Rectal smooth muscle tissue (tissue), 1 donor: ENCODE results near the gene ABCG1.

Source experiments
- H3K27ac ChIP-seq: one replicate; pipeline ENCODE4 v1.7.0; 2013; ENCODE audit warnings: low read depth, low read length, inconsistent platforms
- H3K27me3 ChIP-seq: one replicate; pipeline ENCODE4 v1.7.0; 2013; ENCODE audit warnings: low read length; ENCODE audit not compliant: control insufficient read depth, insufficient read depth
- H3K36me3 ChIP-seq: one replicate; pipeline ENCODE4 v1.7.0; 2013; ENCODE audit warnings: low read length; ENCODE audit not compliant: control insufficient read depth, insufficient read depth
- H3K4me1 ChIP-seq: one replicate; pipeline ENCODE4 v1.7.0; 2013; ENCODE audit warnings: low read length; ENCODE audit not compliant: control insufficient read depth, insufficient read depth
- H3K4me3 ChIP-seq: one replicate; pipeline ENCODE4 v1.7.0; 2013; ENCODE audit warnings: low read length
- H3K9ac ChIP-seq: one replicate; pipeline ENCODE4 v1.7.0; 2013; ENCODE audit warnings: low read length

The ABCG1 gene

DNA sequence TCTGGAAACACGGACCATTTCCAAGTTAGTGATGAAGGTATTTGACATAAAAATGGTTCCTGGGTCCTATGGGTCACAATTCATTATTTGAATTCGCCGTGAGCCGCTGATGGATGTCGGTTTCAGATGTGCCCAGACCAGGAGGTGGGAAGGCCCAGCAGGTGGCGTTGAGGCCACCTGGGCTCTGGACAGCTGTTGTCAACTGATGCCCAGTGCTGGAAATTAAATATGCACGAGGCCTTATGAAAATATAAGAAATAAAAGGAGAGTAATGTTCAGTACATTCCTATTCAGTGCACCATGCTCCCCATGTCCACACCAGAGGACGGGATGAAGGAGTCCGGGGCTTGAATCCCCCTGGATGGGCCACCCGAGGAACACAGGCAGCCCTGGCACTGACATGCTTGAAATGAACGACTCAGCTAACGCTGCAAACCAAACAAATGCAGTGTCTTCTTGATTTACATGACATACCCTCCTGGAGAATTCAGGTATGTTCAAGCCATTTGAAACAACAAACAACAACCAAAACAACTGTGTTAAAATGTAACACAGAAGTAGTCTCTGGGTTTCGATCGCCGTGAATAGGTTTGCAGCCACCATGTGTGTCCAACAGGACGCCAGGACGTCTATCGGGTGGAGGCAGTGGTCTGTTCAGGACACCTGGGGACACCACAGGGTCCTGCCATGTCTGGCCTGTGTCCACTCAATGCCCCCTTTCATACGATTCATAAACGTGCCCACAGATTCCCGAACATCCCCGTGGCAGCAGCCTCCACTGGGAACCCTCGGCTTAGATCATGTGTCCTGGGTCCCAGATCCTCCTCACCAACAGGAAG, 90.2 kb downstream of the ABCG1 start:
- H3K27ac ChIP-seq = no peak overlapping the region
- H3K4me3 ChIP-seq = no peak overlapping the region
- peaks cover 2% of the 10 kb centered on the region for H3K27me3 ChIP-seq
- H3K36me3 ChIP-seq = no peaks in the 10 kb centered on the region
- no peaks in the 10 kb centered on the region for H3K4me1 ChIP-seq
- no peak overlapping the region for H3K9ac ChIP-seq

- Histone ChIP-seq H3K27me3 (peaks cover 2% of the 10 kb centered on the region), H3K27ac (no peak overlapping the region), H3K4me3 (no peak overlapping the region), H3K9ac (no peak overlapping the region), H3K4me1 (no peaks in the 10 kb centered on the region), H3K36me3 (no peaks in the 10 kb centered on the region)
Measured at GRCh38 chr21:42309753-42310213, 90.8 kb downstream of the ABCG1 start.

GRCh38 chr21:42310411-42311001, 91.6 kb downstream of the ABCG1 start:
- no peak overlapping the region for H3K9ac ChIP-seq
- H3K4me1 ChIP-seq = no peaks in the 10 kb centered on the region
- no peak overlapping the region for H3K4me3 ChIP-seq
- H3K36me3 ChIP-seq = no peaks in the 10 kb centered on the region
- peaks cover 2% of the 10 kb centered on the region for H3K27me3 ChIP-seq
- no peak overlapping the region for H3K27ac ChIP-seq

DNA sequence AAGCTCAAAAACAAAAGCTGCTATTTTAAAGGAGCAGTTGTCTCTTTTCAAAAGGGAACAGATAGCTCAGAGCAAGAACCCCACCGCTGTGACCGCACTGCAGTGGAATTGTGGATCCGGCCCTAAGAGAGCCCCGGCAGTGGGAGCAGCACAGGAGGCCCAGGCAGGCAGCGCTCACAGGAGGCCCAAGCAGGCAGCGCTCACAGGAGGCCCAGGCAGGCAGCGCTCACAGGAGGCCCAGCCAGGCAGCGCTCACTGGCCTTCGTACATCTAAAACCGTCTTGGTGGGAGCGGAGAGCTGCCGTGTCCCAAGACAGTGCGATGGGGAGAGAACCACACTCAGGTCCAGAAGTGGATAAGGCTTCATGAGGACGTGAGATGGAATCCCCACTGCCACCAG, 92.2 kb downstream of the ABCG1 start:
- peaks cover 2% of the 10 kb centered on the region for H3K27me3 ChIP-seq
- no peak overlapping the region for H3K27ac ChIP-seq
- no peak overlapping the region for H3K9ac ChIP-seq
- H3K36me3 ChIP-seq = no peaks in the 10 kb centered on the region
- no peaks in the 10 kb centered on the region for H3K4me1 ChIP-seq
- no peak overlapping the region for H3K4me3 ChIP-seq

DNA sequence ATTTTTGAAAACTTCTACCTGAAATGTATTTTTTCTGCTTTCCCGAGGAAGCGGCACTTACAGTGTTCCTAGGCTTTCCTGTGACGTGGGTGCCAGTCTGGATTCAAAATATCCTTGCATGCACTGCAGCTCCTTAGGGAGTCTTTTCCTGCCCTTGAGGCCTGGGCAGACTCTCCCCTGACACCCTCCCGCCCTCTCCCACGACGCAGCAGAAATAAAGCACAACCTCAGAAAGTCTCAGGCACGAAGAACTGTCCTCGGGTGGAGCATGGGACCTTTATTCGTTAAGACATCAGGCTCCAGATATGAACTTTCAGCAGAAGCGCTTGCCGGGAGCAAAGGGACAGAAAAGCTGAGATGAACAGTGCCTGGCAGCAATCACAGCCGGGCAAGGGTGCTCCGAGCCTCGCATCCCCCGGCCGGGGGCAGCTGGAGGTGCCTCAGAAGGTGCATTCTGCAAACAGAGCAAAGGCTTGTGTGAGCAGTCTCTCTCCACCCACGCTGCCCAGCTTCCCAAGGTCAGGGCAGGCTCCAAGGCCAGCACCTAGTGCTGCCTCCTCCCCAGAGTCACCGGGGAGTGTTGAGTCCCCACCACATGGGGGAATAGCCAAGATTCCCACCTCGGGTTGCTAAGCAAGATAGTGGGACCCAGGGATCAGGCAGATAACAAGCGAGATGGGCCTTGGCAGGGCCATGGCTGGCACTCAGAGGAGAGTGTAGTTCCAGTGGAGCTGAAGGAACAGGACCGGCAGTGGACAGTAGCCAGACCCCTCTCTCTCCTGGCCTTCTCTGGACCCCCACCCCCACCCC, 93.1 kb downstream of the ABCG1 start:
- peaks cover 2% of the 10 kb centered on the region for H3K27me3 ChIP-seq
- H3K36me3 ChIP-seq = no peaks in the 10 kb centered on the region
- no peak overlapping the region for H3K4me3 ChIP-seq
- H3K4me1 ChIP-seq = no peaks in the 10 kb centered on the region
- no peak overlapping the region for H3K9ac ChIP-seq
- H3K27ac ChIP-seq = no peak overlapping the region

DNA sequence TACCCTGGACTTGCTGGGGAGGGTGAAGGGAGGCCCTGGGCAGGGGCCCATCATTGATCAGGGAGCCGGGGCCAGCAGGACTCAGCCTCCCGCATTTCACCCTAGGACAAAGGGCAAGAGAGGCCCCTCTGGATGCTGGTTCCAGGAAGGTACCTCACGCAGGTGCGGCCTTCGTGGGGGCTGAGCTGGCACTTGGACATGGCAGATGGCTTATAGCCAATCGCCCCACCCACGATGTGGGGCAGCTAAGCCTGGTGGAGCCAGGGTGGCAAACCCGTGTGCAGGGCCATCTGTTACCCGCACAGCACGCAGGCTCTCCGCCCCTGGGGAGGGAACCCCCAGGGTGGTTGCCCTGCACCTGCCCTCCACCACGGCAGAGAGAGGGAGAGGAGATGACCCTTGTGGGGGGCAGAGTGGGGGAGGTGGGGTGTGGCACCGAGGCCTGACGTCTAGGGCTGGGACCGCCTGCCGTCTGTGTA, 93.7 kb downstream of the ABCG1 start:
- H3K4me1 ChIP-seq = no peaks in the 10 kb centered on the region
- H3K4me3 ChIP-seq = peak overlapping the region; percentile 5
- no peaks in the 10 kb centered on the region for H3K36me3 ChIP-seq
- no peak overlapping the region for H3K27ac ChIP-seq
- H3K27me3 ChIP-seq = peaks cover 2% of the 10 kb centered on the region
- no peak overlapping the region for H3K9ac ChIP-seq

- H3K36me3 ChIP-seq = no peaks in the 10 kb centered on the region
- H3K27me3 ChIP-seq = peaks cover 2% of the 10 kb centered on the region
- H3K4me3 ChIP-seq = peak overlapping the region; percentile 34
- no peaks in the 10 kb centered on the region for H3K4me1 ChIP-seq
- H3K27ac ChIP-seq = no peak overlapping the region
- no peak overlapping the region for H3K9ac ChIP-seq
Measured at GRCh38 chr21:42313501-42313969, 94.6 kb downstream of the ABCG1 start.

- Histone ChIP-seq H3K9ac (no peak overlapping the region), H3K36me3 (no peaks in the 10 kb centered on the region), H3K4me3 (peak overlapping the region; percentile 16), H3K27ac (no peak overlapping the region), H3K27me3 (peaks cover 2% of the 10 kb centered on the region), H3K4me1 (no peaks in the 10 kb centered on the region)
Measured at GRCh38 chr21:42314616-42315295, 95.8 kb downstream of the ABCG1 start.

GRCh38 chr21:42315296-42315891, 96.5 kb downstream of the ABCG1 start, which contains the start of gene TFF3:
TFF3 (minus strand) TSS chr21:42315409; CDS start chr21:42315374, 35 bp downstream.
- Histone ChIP-seq H3K27ac (no peak within 1 kb of the TSS), H3K4me3 (peak within 1 kb of the TSS; percentile 16), H3K27me3 (no peaks in the 10 kb centered on the region), H3K36me3 (no peaks in the 10 kb centered on the region), H3K9ac (no peak within 1 kb of the TSS), H3K4me1 (no peaks in the 10 kb centered on the region)

DNA sequence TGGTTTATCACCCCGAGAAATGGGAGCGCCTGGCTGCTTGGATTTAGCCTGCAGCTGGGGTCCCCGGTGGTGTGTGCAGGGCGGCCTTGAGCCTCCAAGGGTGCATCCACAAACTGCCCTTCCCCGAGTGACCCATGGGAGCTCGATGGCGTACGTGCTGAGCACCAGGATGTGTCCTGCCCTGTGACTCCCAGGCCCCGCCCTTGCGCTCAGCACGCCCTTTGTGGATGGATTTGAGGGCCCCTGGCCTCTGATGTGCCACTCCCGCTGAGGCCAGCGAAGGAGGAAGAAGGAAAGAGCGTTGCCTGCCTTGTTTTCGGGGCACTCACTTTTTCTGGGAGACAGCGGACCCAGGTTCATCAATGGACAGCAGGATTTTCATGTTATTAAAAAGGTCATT, 98.0 kb downstream of the ABCG1 start:
- no peaks in the 10 kb centered on the region for H3K36me3 ChIP-seq
- H3K9ac ChIP-seq = no peak overlapping the region
- no peak overlapping the region for H3K27ac ChIP-seq
- H3K4me3 ChIP-seq = no peak overlapping the region
- no peaks in the 10 kb centered on the region for H3K4me1 ChIP-seq
- H3K27me3 ChIP-seq = no peaks in the 10 kb centered on the region

DNA sequence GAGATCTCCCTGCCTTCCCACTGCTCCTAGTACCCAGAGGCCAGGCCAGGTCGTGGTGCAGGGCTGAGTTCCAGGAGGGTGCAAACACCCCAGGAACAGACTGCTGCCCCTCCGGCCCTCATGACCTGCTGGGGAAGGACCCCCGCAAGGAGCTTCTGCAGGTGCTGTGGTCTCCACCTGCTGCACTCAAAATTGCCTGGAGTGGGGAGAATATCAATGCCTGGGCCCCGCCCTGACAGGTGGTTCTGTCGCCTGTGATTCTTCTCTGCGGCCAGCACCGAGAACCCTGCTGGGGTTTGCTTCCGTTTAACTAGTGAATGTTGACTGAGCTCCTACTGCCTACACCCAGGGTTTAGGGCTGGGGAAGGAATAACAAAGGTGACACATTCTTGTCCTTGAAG, 98.4 kb downstream of the ABCG1 start:
- Histone ChIP-seq H3K27ac (no peak overlapping the region), H3K27me3 (no peaks in the 10 kb centered on the region), H3K4me3 (peak overlapping the region; percentile 23), H3K36me3 (no peaks in the 10 kb centered on the region), H3K9ac (no peak overlapping the region), H3K4me1 (no peaks in the 10 kb centered on the region)
